ENCODE data around the gene HPD. TPM values are rescaled to one million over a fixed set of nuclear protein-coding genes. Genes with fewer than 3 reads are reported as not detected.

HPD gene
- total and polyA plus RNA-seq, 12 donors: 1.6 to 13.0 (median 4.0) TPM

GRCh38 chr12:121799156-121799841, 59.4 kb downstream of the HPD start:
- H3K27me3 ChIP-seq: no peaks in the 10 kb centered on the region
- H3K4me1 ChIP-seq (replicated peaks in 1 of 2): peaks cover 48 to 68% of the 10 kb centered on the region in 2 donors
- intact Hi-C loops (cut with DNase I): loop anchor here in 1 of 2 donors (10.0 kb wide), 1 partner anchor 96 kb away; no protein-coding TSS in a partner anchor
- H3K27ac ChIP-seq: peak overlapping the region; percentile 93 to 100 (median 100)
- peaks cover 0 to 13% of the 10 kb centered on the region in 2 donors for H3K36me3 ChIP-seq (replicated peaks in 1 of 2)
- 8 to 20% (median 15%) methylated on average over 13 to 28 of the region's 30 CpGs for WGBS, 4 donors
- H3K9me3 ChIP-seq (replicated peaks in 1 of 3): no peaks in the 10 kb centered on the region
- peak; percentile 80 to 97 (median 92) for DNase-seq
- peak; percentile 37 to 67 for TF ChIP-seq POLR2A (IDR thresholded peaks at IDR 0.05)
- TF ChIP-seq CTCF (IDR thresholded peaks at IDR 0.05): no peak
- H3K4me3 ChIP-seq: peak overlapping the region in 2 of 4 donors; percentile 49 to 92

- Histone ChIP-seq H3K4me1 (replicated peaks in 1 of 2) (peaks cover 51 to 73% of the 10 kb centered on the region in 2 donors), H3K4me3 (peak overlapping the region in 2 of 4 donors; percentile 49 to 92), H3K9me3 (replicated peaks in 1 of 3) (no peaks in the 10 kb centered on the region), H3K27me3 (no peaks in the 10 kb centered on the region), H3K27ac (peak overlapping the region; percentile 47 to 100 (median 100)), H3K36me3 (replicated peaks in 1 of 2) (peaks cover 0 to 13% of the 10 kb centered on the region in 2 donors)
- 46 to 65% (median 52%) methylated on average over 10 of the region's 10 CpGs for WGBS, 4 donors
- TF ChIP-seq POLR2A (IDR thresholded peaks at IDR 0.05) (no peak), CTCF (IDR thresholded peaks at IDR 0.05) (no peak)
- intact Hi-C loops (cut with DNase I): loop anchor here in 1 of 2 donors (10.0 kb wide), 1 partner anchor 96 kb away; no protein-coding TSS in a partner anchor
- DNase-seq: no peak
Measured at GRCh38 chr12:121798787-121799155, 59.9 kb downstream of the HPD start.

- Histone ChIP-seq H3K4me3 (peak overlapping the region in 1 of 4 donors; percentile 92), H3K27ac (peak overlapping the region; percentile 47 to 100 (median 100)), H3K27me3 (no peaks in the 10 kb centered on the region), H3K4me1 (replicated peaks in 1 of 2) (peaks cover 57 to 79% of the 10 kb centered on the region in 2 donors), H3K36me3 (replicated peaks in 1 of 2) (peaks cover 0 to 13% of the 10 kb centered on the region in 2 donors), H3K9me3 (replicated peaks in 1 of 3) (no peaks in the 10 kb centered on the region)
- DNase-seq: peak; percentile 75 to 91 (median 83)
- WGBS, 4 donors: 21 to 35% (median 27%) methylated on average over 10 to 19 of the region's 19 CpGs
- TF ChIP-seq CTCF (IDR thresholded peaks at IDR 0.05): no peak
- peak in 1 of 2 donors; percentile 15 for TF ChIP-seq POLR2A (IDR thresholded peaks at IDR 0.05)
- intact Hi-C loops (cut with DNase I): loop anchor here in 1 of 2 donors (2.0 to 10.0 kb wide), 2 partner anchors 13 to 97 kb away; no protein-coding TSS in a partner anchor
Measured at GRCh38 chr12:121797937-121798786, 60.5 kb downstream of the HPD start.

All from adrenal gland (tissue), 12 donors.